GM12878 (cell line): ENCODE data around the gene ZCCHC2. TPM values are rescaled to one million over a fixed set of nuclear protein-coding genes. Genes with fewer than 3 reads are reported as not detected.

ENCODE experiments used
- ATAC-seq: fragments of 200-7000 bp; cut with Tn5 transposase; 3 replicates; pipeline ENCODE4 v1.9.1; 2020; ENCODE audit warnings: mild to moderate bottlenecking, moderate library complexity
- BruUV-seq: library from RNA; stranded (reverse); fragments of 400-500 nt; replicated peaks from 2 replicates; lab custom pipeline; 2021; lab: Mats Ljungman, UMichigan
- CTCF ChIA-PET: fragments of 300-600 bp; sonication (Branson Sonifier 250); formaldehyde crosslinking; extraction: SDS; loops from one replicate; lab custom pipeline; 2021; ENCODE audit warnings: inconsistent platforms; lab: Yijun Ruan, JAX
- POLR2A ChIA-PET: fragments of 350-600 bp; formaldehyde crosslinking; extraction: SDS; loops from one replicate; lab custom pipeline; 2021; ENCODE audit warnings: inconsistent platforms; lab: Charles Lee
- RAD21 ChIA-PET: fragments of 300-600 bp; sonication (Branson Sonifier 250); formaldehyde crosslinking; loops from one replicate; lab custom pipeline; 2023; ENCODE audit warnings: antibody characterized with exemption; ENCODE audit not compliant: unreplicated experiment; lab: Charles Lee
- SMC1A ChIA-PET: fragments of 300-600 bp; sonication (Branson Sonifier 250); formaldehyde crosslinking; loops from one replicate; lab custom pipeline; 2023; ENCODE audit not compliant: unreplicated experiment, uncharacterized antibody; lab: Charles Lee
- DNase-seq: peaks from one replicate; pipeline ENCODE4 v3.0.0-alpha.2; 2011; ENCODE audit warnings: low read depth, low spot score
- FAIRE-seq: peaks from 3 replicates; lab custom pipeline; 2011; peaks lifted over from hg19 to GRCh38; lab: Jason Lieb, UNC
- H2AFZ ChIP-seq: 2 replicates; pipeline ENCODE4 v1.6.0; 2011; ENCODE audit warnings: low read depth, low read length, control low read depth; ENCODE audit not compliant: control insufficient read depth
- H3K27ac ChIP-seq: 2 replicates; pipeline ENCODE4 v1.5.1; 2011; ENCODE audit warnings: control low read depth; ENCODE audit not compliant: control insufficient read depth, insufficient read depth
- H3K27me3 ChIP-seq, 2 experiments: replicated peaks in 1 of 2; 2 replicates each; pipeline versions ENCODE4 v1.6.0 to v1.6.1; 2011; ENCODE audit warnings: low read length in 1 of 2; ENCODE audit not compliant: control insufficient read depth in 2 of 2, insufficient read depth in 2 of 2
- H3K36me3 ChIP-seq, 2 experiments: 2 replicates each; pipeline ENCODE4 v1.5.1; 2011; ENCODE audit warnings: low read length in 1 of 2; ENCODE audit not compliant: control insufficient read depth in 2 of 2, insufficient read depth in 2 of 2
- H3K4me1 ChIP-seq: 2 replicates; pipeline ENCODE4 v1.6.1; 2011; ENCODE audit warnings: mild to moderate bottlenecking, low read length, moderate library complexity, mixed read lengths; ENCODE audit not compliant: control insufficient read depth, insufficient read depth
- H3K4me2 ChIP-seq: 2 replicates; pipeline ENCODE4 v1.6.0; 2011; ENCODE audit warnings: control low read depth; ENCODE audit not compliant: control insufficient read depth, insufficient read depth
- H3K4me3 ChIP-seq: fragments of 200-600 bp; sonication (generic); 2 replicates; pipeline ENCODE4 v1.5.1; 2016
- H3K79me2 ChIP-seq: 2 replicates; pipeline ENCODE4 v1.6.0; 2011; ENCODE audit warnings: low read length; ENCODE audit not compliant: control insufficient read depth, insufficient read depth
- H3K9ac ChIP-seq: 2 replicates; pipeline ENCODE4 v1.8.0; 2011; ENCODE audit warnings: low read length, control low read depth, mixed read lengths; ENCODE audit not compliant: control insufficient read depth, insufficient read depth
- H3K9me3 ChIP-seq: replicated peaks from 3 replicates; pipeline ENCODE4 v1.5.1; 2011; ENCODE audit warnings: mild to moderate bottlenecking, low read length; ENCODE audit not compliant: control insufficient read depth, insufficient read depth
- H4K20me1 ChIP-seq: 2 replicates; pipeline ENCODE4 v1.6.0; 2011; ENCODE audit not compliant: control insufficient read depth, insufficient read depth
- BRCA1 ChIP-seq: IDR thresholded peaks from 2 replicates; pipeline ENCODE4 v1.6.1; 2011; ENCODE audit warnings: low read depth, low read length, improper control_type of control experiment
- CBX3 ChIP-seq: fragments of 200-600 bp; sonication (generic); IDR thresholded peaks from 2 replicates; pipeline ENCODE4 v1.6.1; 2016; ENCODE audit warnings: low read depth, borderline replicate concordance
- EED ChIP-seq: sonication (generic); IDR thresholded peaks from 2 replicates; pipeline ENCODE4 v1.6.1; 2016; ENCODE audit warnings: antibody characterized with exemption, low read depth
- EGR1 ChIP-seq, 2 experiments: IDR thresholded peaks; 1 replicate in 1 of 2; 2 replicates in 1 of 2; pipeline ENCODE4 v1.6.1; 2011 to 2012; ENCODE audit warnings: low read depth in 2 of 2, low read length in 2 of 2, borderline replicate concordance in 1 of 2, mild to moderate bottlenecking in 1 of 2, moderate library complexity in 1 of 2
- EP300 ChIP-seq, 2 experiments: fragments of 150-350 bp in 1 of 2; IDR thresholded peaks; 2 replicates each; pipeline ENCODE4 v1.6.1; 2011 to 2012; ENCODE audit warnings: low read depth in 2 of 2, low read length in 2 of 2, borderline replicate concordance in 1 of 2, improper control_type of control experiment in 1 of 2, inconsistent platforms in 1 of 2; ENCODE audit not compliant: control insufficient read depth in 1 of 2
- ETV6 ChIP-seq, 2 experiments: fragments of 450-650 bp in 1 of 2; IDR thresholded peaks in 1 of 2; conservative IDR thresholded peaks in 1 of 2; 2 replicates each; pipeline ENCODE4 v1.6.1; 2014; ENCODE audit warnings: antibody characterized with exemption in 1 of 2, borderline replicate concordance in 1 of 2, low read depth in 1 of 2, mild to moderate bottlenecking in 1 of 2, moderate library complexity in 1 of 2
- GABPA ChIP-seq: IDR thresholded peaks from 2 replicates; pipeline ENCODE4 v1.6.1; 2014; ENCODE audit warnings: antibody characterized with exemption, low read depth, mild to moderate bottlenecking, inconsistent platforms
- HCFC1 ChIP-seq: fragments of 150-350 bp; IDR thresholded peaks from 2 replicates; pipeline ENCODE4 v1.6.1; 2014; ENCODE audit warnings: low read length
- POLR2A ChIP-seq: IDR thresholded peaks from 2 replicates; pipeline ENCODE4 v1.6.1; 2011; ENCODE audit warnings: low read depth, mild to moderate bottlenecking, low read length
- POLR2AphosphoS5 ChIP-seq: IDR thresholded peaks from 2 replicates; pipeline ENCODE4 v1.6.1; 2011; ENCODE audit warnings: mild to moderate bottlenecking, low read length, inconsistent platforms
- POU2F2 ChIP-seq: IDR thresholded peaks from 3 replicates; pipeline ENCODE4 v1.6.1; 2011; ENCODE audit warnings: low read depth, mild to moderate bottlenecking, low read length, borderline replicate concordance
- TCF12 ChIP-seq: IDR thresholded peaks from 2 replicates; pipeline ENCODE4 v1.6.1; 2011; ENCODE audit warnings: low read depth, mild to moderate bottlenecking, low read length
- ZZZ3 ChIP-seq: IDR thresholded peaks from 2 replicates; pipeline ENCODE4 v1.6.1; 2011; ENCODE audit warnings: low read depth; ENCODE audit not compliant: control insufficient read depth, insufficient read length
- WGBS: methylation state at CpG from one replicate; pipeline ENCODE4 v1.1.6; 2016; ENCODE audit warnings: low lambda C conversion rate; ENCODE audit not compliant: insufficient replicate concordance, insufficient coverage; ENCODE audit errors: missing lambda C conversion rate; 5-methylcytosine and 5-hydroxymethylcytosine counted together
- in situ Hi-C: fragments of 300-500 bp; cut with MboI; formaldehyde crosslinking; loops from 9 replicates; pipeline ENCODE4 v1.14.3; 2018; ENCODE audit warnings: mixed read lengths
- intact Hi-C: fragments of 100-400 bp; cut with micrococcal nuclease; formaldehyde crosslinking; loops from one replicate; pipeline ENCODE4 v1.14.2; 2022; ENCODE audit not compliant: unreplicated experiment
- polyA plus RNA-seq, 11 experiments: library from polyadenylated mRNA; depleted of rRNA in 4 of 11; unstranded in 6 of 11; stranded (reverse) in 5 of 11; fragments of >200 nt; fragmentation: Nextera tagmentation in 4 of 11; fragmentation: Illumina TruSeq in 1 of 11; extraction: Ambion mirVana in 4 of 11; extraction: Trizol in 1 of 11; gene quantifications; 1 replicate in 1 of 11; 2 replicates in 10 of 11; pipeline versions ENCODE4 v1.2.1 to v1.2.3, GENCODE V29; 2011 to 2016; ENCODE audit warnings: inconsistent platforms in 2 of 11, missing spikeins in 2 of 11, low read depth in 1 of 11
- total RNA-seq, 4 experiments: library from RNA; depleted of rRNA in 3 of 4; stranded (reverse); fragments of >200 nt in 3 of 4; fragmentation: Illumina TruSeq in 1 of 4; extraction: Trizol in 1 of 4; gene quantifications; 2 replicates each; pipeline versions ENCODE4 v1.2.1 to v1.2.3, GENCODE V29; 2013 to 2021
- TF ChIP-seq, protein P1 (sequence below): fragments of 450-650 bp; IDR thresholded peaks from 2 replicates; pipeline ENCODE4 v1.6.1; 2017; ENCODE audit warnings: mild to moderate bottlenecking, moderate library complexity

Gene ZCCHC2
- total and polyA plus RNA-seq, 10 of the 15 experiments (the other 5 are each of a cell fraction or from before 2014, with no cell fraction given): 1.7 to 17.4 (median 8.6) TPM

GRCh38 chr18:62617793-62618591 is 95.2 kb downstream of the ZCCHC2 start (continued):
- TF ChIP-seq ZZZ3 (no peak), TCF12 (no peak), POLR2AphosphoS5 (no peak), EED (no peak), POLR2A (no peak), EP300 (IDR thresholded peaks at IDR 0.05; ENCODE audit: borderline replicate concordance in 1 of 2, control insufficient read depth in 1 of 2, low read depth in 2 of 2, low read length in 2 of 2) (no peak)
- TF ChIP-seq, protein P1, sequence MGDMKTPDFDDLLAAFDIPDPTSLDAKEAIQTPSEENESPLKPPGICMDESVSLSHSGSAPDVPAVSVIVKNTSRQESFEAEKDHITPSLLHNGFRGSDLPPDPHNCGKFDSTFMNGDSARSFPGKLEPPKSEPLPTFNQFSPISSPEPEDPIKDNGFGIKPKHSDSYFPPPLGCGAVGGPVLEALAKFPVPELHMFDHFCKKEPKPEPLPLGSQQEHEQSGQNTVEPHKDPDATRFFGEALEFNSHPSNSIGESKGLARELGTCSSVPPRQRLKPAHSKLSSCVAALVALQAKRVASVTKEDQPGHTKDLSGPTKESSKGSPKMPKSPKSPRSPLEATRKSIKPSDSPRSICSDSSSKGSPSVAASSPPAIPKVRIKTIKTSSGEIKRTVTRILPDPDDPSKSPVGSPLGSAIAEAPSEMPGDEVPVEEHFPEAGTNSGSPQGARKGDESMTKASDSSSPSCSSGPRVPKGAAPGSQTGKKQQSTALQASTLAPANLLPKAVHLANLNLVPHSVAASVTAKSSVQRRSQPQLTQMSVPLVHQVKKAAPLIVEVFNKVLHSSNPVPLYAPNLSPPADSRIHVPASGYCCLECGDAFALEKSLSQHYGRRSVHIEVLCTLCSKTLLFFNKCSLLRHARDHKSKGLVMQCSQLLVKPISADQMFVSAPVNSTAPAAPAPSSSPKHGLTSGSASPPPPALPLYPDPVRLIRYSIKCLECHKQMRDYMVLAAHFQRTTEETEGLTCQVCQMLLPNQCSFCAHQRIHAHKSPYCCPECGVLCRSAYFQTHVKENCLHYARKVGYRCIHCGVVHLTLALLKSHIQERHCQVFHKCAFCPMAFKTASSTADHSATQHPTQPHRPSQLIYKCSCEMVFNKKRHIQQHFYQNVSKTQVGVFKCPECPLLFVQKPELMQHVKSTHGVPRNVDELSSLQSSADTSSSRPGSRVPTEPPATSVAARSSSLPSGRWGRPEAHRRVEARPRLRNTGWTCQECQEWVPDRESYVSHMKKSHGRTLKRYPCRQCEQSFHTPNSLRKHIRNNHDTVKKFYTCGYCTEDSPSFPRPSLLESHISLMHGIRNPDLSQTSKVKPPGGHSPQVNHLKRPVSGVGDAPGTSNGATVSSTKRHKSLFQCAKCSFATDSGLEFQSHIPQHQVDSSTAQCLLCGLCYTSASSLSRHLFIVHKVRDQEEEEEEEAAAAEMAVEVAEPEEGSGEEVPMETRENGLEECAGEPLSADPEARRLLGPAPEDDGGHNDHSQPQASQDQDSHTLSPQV: no peak
- TF ChIP-seq, all 136 proteins: peak for 0

DNA sequence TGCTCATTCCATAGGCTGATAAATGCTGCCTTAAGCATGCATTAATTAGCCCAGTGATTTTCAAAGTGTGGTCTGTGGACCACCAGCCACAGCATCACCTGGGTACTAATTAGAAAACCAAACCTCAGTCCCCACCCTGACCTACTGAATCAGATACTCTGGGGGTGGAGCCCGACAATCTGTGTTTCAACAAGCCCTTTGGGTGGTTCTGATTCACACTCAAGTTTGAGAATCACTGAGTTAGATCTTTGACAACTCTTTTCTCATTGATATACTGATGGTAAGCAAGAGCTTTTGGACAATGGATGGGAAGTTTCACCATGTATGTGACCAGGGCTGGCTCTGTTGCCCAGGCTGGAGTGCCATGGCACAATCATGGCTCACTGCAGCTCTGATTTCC is 95.9 kb downstream of the ZCCHC2 start:
- Histone ChIP-seq H3K27me3 (no peaks in the 10 kb centered on the region), H3K4me2 (no peak overlapping the region), H3K79me2 (no peaks in the 10 kb centered on the region), H3K9me3 (no peaks in the 10 kb centered on the region), H2AFZ (no peak overlapping the region), H3K9ac (no peak overlapping the region), H3K4me3 (no peak overlapping the region), H4K20me1 (no peaks in the 10 kb centered on the region), H3K4me1 (no peaks in the 10 kb centered on the region), H3K36me3 (no peaks in the 10 kb centered on the region), H3K27ac (no peak overlapping the region)
- DNase-seq: no peak
- in situ Hi-C loops (no loop called here), intact Hi-C loops (no loop called here)
- BruUV-seq: no TSS peak
- ATAC-seq: no peak
- no peak for FAIRE-seq
- ChIA-PET SMC1A (no interaction called here), RAD21 (no interaction called here), POLR2A (no interaction called here), CTCF (no interaction called here)
- 0% methylated on average over 1 of the region's 1 CpG for WGBS
- TF ChIP-seq ETV6 (conservative IDR thresholded peaks at IDR 0.05 in 1 of 2, IDR thresholded peaks at IDR 0.05 in 1 of 2; ENCODE audit: borderline replicate concordance in 1 of 2, low read depth in 1 of 2): no peak
- TF ChIP-seq CBX3: no peak
- TF ChIP-seq GABPA: no peak
- TF ChIP-seq BRCA1: no peak
- no peak for TF ChIP-seq EGR1 (IDR thresholded peaks at IDR 0.05; ENCODE audit: borderline replicate concordance in 1 of 2, low read depth in 2 of 2, low read length in 2 of 2)
- no peak for TF ChIP-seq HCFC1
- no peak for TF ChIP-seq POU2F2
